ENCODE measurements around the gene SYT1.

DNA sequence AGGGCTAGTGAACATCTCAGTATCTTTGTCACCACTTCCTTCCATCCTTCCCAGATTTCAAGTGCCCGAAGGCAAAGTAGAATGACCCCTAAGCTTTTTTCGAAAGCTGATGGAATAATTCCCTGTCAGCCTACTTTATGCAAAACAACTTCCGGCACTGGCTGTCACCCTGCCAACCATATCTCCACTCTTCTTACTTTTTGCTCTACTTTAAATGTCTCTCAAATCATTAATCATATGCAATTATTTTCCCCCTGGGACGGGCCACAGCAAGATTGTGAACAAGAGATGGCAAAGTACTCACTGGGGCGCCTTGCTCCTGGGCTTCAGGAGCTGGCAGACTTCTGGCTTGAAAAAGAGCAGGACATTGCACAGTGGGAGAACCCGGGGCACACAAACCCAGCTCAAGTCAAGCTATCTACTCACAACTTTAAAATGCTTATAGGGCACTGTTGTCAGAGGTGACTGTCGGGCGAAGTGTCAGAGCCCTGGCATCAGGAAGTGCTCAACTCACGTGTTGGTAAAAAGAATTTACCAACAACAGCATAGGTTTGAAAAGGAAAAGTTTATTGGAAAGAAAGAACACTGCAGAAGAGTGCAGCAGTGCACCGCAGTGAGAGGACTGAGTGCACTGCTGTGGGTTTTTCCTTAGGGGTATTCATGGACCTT lies 452.7 kb downstream of the SYT1 start:
- TF ChIP-seq, protein P1, sequence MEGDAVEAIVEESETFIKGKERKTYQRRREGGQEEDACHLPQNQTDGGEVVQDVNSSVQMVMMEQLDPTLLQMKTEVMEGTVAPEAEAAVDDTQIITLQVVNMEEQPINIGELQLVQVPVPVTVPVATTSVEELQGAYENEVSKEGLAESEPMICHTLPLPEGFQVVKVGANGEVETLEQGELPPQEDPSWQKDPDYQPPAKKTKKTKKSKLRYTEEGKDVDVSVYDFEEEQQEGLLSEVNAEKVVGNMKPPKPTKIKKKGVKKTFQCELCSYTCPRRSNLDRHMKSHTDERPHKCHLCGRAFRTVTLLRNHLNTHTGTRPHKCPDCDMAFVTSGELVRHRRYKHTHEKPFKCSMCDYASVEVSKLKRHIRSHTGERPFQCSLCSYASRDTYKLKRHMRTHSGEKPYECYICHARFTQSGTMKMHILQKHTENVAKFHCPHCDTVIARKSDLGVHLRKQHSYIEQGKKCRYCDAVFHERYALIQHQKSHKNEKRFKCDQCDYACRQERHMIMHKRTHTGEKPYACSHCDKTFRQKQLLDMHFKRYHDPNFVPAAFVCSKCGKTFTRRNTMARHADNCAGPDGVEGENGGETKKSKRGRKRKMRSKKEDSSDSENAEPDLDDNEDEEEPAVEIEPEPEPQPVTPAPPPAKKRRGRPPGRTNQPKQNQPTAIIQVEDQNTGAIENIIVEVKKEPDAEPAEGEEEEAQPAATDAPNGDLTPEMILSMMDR (IDR thresholded peaks at IDR 0.05): no peak
- no peak for TF ChIP-seq POLR2A (IDR thresholded peaks at IDR 0.05)
- TF ChIP-seq POLR2AphosphoS5 (IDR thresholded peaks at IDR 0.05): no peak
- no peak for TF ChIP-seq EP300 (IDR thresholded peaks at IDR 0.05)
